HG03342 (cell line): ENCODE data around the gene MSI2.
"Not testable (repeated sequence)": the region's sequence is repeated elsewhere in the genome, so short reads cannot be mapped to it uniquely, and the experiment has no call there.

Experiments used
- ATAC-seq: cut with Tn5 transposase; IDR thresholded peaks from one replicate; pipeline ENCODE4 v1.9.1; 2021; ENCODE audit warnings: mild to moderate bottlenecking, moderate library complexity; ENCODE audit not compliant: unreplicated experiment

MSI2 gene

GRCh38 chr17:57255776-57256681 lies at the start of gene MSI2:
MSI2 (plus strand) TSS chr17:57256523; CDS start chr17:57256743, 220 bp downstream.
- ATAC-seq, result peak; percentile 62

GRCh38 chr17:57206928-57207327 lies 49.4 kb upstream of the MSI2 start:
- no peak for ATAC-seq

GRCh38 chr17:57207396-57207795 lies 48.9 kb upstream of the MSI2 start:
- no peak for ATAC-seq

GRCh38 chr17:57210224-57210553 lies 46.1 kb upstream of the MSI2 start:
- ATAC-seq, result no peak

- ATAC-seq, result no peak
Observed at GRCh38 chr17:57210972-57211411, 45.3 kb upstream of the MSI2 start.

- no peak for ATAC-seq
Observed at GRCh38 chr17:57211543-57211942, 44.8 kb upstream of the MSI2 start.

- no peak for ATAC-seq
Observed at GRCh38 chr17:57213180-57213825, 43.0 kb upstream of the MSI2 start.

GRCh38 chr17:57215317-57215716 lies 41.0 kb upstream of the MSI2 start:
- ATAC-seq, result no peak

- no peak for ATAC-seq
Observed at GRCh38 chr17:57221366-57222350, 34.7 kb upstream of the MSI2 start.

- ATAC-seq, result not testable (repeated sequence)
Observed at GRCh38 chr17:57222422-57222821, 33.9 kb upstream of the MSI2 start.

- ATAC-seq, result no peak
Observed at GRCh38 chr17:57225127-57225526, 31.2 kb upstream of the MSI2 start.

- ATAC-seq, result no peak
Observed at GRCh38 chr17:57226793-57227192, 29.5 kb upstream of the MSI2 start.

- no peak for ATAC-seq
Observed at GRCh38 chr17:57228911-57229310, 27.4 kb upstream of the MSI2 start.

GRCh38 chr17:57234061-57234738 lies 22.1 kb upstream of the MSI2 start:
- ATAC-seq, result no peak

- ATAC-seq, result no peak
Observed at GRCh38 chr17:57234739-57235092, 21.6 kb upstream of the MSI2 start.

GRCh38 chr17:57235124-57235523 lies 21.2 kb upstream of the MSI2 start:
- no peak for ATAC-seq

GRCh38 chr17:57236686-57237299 lies 19.5 kb upstream of the MSI2 start:
- no peak for ATAC-seq

- ATAC-seq, result no peak
Observed at GRCh38 chr17:57240648-57241047, 15.7 kb upstream of the MSI2 start.

GRCh38 chr17:57242148-57242547 lies 14.2 kb upstream of the MSI2 start:
- no peak for ATAC-seq

GRCh38 chr17:57243171-57243622 lies 13.1 kb upstream of the MSI2 start:
- ATAC-seq, result no peak
